Measurements from ENCODE around the gene ACBD3.

- TF ChIP-seq, protein P1, sequence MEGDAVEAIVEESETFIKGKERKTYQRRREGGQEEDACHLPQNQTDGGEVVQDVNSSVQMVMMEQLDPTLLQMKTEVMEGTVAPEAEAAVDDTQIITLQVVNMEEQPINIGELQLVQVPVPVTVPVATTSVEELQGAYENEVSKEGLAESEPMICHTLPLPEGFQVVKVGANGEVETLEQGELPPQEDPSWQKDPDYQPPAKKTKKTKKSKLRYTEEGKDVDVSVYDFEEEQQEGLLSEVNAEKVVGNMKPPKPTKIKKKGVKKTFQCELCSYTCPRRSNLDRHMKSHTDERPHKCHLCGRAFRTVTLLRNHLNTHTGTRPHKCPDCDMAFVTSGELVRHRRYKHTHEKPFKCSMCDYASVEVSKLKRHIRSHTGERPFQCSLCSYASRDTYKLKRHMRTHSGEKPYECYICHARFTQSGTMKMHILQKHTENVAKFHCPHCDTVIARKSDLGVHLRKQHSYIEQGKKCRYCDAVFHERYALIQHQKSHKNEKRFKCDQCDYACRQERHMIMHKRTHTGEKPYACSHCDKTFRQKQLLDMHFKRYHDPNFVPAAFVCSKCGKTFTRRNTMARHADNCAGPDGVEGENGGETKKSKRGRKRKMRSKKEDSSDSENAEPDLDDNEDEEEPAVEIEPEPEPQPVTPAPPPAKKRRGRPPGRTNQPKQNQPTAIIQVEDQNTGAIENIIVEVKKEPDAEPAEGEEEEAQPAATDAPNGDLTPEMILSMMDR (IDR thresholded peaks at IDR 0.05), result no peak
- TF ChIP-seq POLR2A (IDR thresholded peaks at IDR 0.05), result no peak
These were observed 53.6 kb downstream of the ACBD3 start for GRCh38 chr1:226132728-226133503.
